Upper lobe of right lung (tissue), 1 donor: ENCODE measurements around the gene CCDC187. TPM values are rescaled to one million over a fixed set of nuclear protein-coding genes. Genes with fewer than 3 reads are reported as not detected.

Experiments used
- ATAC-seq: fragments of 200-7000 bp; cut with Tn5 transposase; one replicate; pipeline ENCODE4 v1.9.1; 2020; ENCODE audit warnings: mild to moderate bottlenecking, moderate library complexity
- DNase-seq: peaks from one replicate; pipeline ENCODE4 v3.0.0-alpha.2; 2020
- H3K27ac ChIP-seq: fragments of 200-600 bp; one replicate; pipeline ENCODE4 v1.8.0; 2022
- H3K27me3 ChIP-seq: fragments of 200-600 bp; one replicate; pipeline ENCODE4 v1.8.0; 2022; ENCODE audit warnings: mild to moderate bottlenecking
- H3K36me3 ChIP-seq: fragments of 200-600 bp; one replicate; pipeline ENCODE4 v1.8.0; 2022
- H3K4me1 ChIP-seq: fragments of 200-600 bp; one replicate; pipeline ENCODE4 v1.8.0; 2022
- H3K4me3 ChIP-seq: fragments of 200-600 bp; one replicate; pipeline ENCODE4 v1.8.0; 2022; ENCODE audit warnings: mild to moderate bottlenecking
- H3K9me3 ChIP-seq: fragments of 200-600 bp; one replicate; pipeline ENCODE4 v1.8.0; 2022
- CTCF ChIP-seq: fragments of 200-600 bp; IDR thresholded peaks from one replicate; pipeline ENCODE4 v1.8.0; 2022; ENCODE audit warnings: antibody characterized with exemption
- intact Hi-C: fragments of 100-400 bp; cut with DNase I; formaldehyde crosslinking; loops from one replicate; pipeline ENCODE4 v1.11.0; 2022
- total RNA-seq: library from RNA; stranded (reverse); fragmentation: NEBNext Ultra II Directional; extraction: Animal tissue kit (Norgen Biotek cat#: 25700); gene quantifications from one replicate; pipeline ENCODE4 v1.2.1, GENCODE V29; 2021
- donor health status: DM: no; HTN: yes; CAD: no; lungs with severe emphysema.

CCDC187 gene
- total RNA-seq, 1 donor from 2014 or later = 0.09 TPM

- H3K4me3 ChIP-seq = no peak overlapping the region
- no peak overlapping the region for H3K27ac ChIP-seq
- peaks cover 27% of the 10 kb centered on the region for H3K4me1 ChIP-seq
- H3K9me3 ChIP-seq = no peaks in the 10 kb centered on the region
- peaks cover 1% of the 10 kb centered on the region for H3K36me3 ChIP-seq
- no peaks in the 10 kb centered on the region for H3K27me3 ChIP-seq
- DNase-seq = no peak
- no peak for TF ChIP-seq CTCF
- no peak for ATAC-seq
- intact Hi-C loops = no loop called here
These were observed 62.4 kb downstream of the CCDC187 start for GRCh38 chr9:136241542-136241941.

GRCh38 chr9:136240941-136241340, 63.0 kb downstream of the CCDC187 start:
- Histone ChIP-seq H3K27ac (no peak overlapping the region), H3K9me3 (no peaks in the 10 kb centered on the region), H3K4me1 (peaks cover 27% of the 10 kb centered on the region), H3K27me3 (no peaks in the 10 kb centered on the region), H3K36me3 (peaks cover 6% of the 10 kb centered on the region), H3K4me3 (no peak overlapping the region)
- no peak for TF ChIP-seq CTCF
- no peak for ATAC-seq
- no peak for DNase-seq
- intact Hi-C loops = no loop called here

- intact Hi-C loops = no loop called here
- no peaks in the 10 kb centered on the region for H3K27me3 ChIP-seq
- ATAC-seq = peak; percentile 9
- DNase-seq = no peak
- H3K9me3 ChIP-seq = no peaks in the 10 kb centered on the region
- H3K4me3 ChIP-seq = no peak overlapping the region
- peaks cover 6% of the 10 kb centered on the region for H3K36me3 ChIP-seq
- H3K27ac ChIP-seq = no peak overlapping the region
- peaks cover 25% of the 10 kb centered on the region for H3K4me1 ChIP-seq
- no peak for TF ChIP-seq CTCF
These were observed 63.9 kb downstream of the CCDC187 start for GRCh38 chr9:136239983-136240330.

GRCh38 chr9:136239135-136239982, 64.5 kb downstream of the CCDC187 start:
- H3K9me3 ChIP-seq = no peaks in the 10 kb centered on the region
- no peaks in the 10 kb centered on the region for H3K27me3 ChIP-seq
- no peak overlapping the region for H3K4me3 ChIP-seq
- peaks cover 19% of the 10 kb centered on the region for H3K4me1 ChIP-seq
- peaks cover 6% of the 10 kb centered on the region for H3K36me3 ChIP-seq
- ATAC-seq (no peak), DNase-seq (no peak)
- intact Hi-C loops = no loop called here
- no peak overlapping the region for H3K27ac ChIP-seq
- no peak for TF ChIP-seq CTCF

- Histone ChIP-seq H3K4me3 (no peak overlapping the region), H3K27me3 (no peaks in the 10 kb centered on the region), H3K4me1 (peaks cover 9% of the 10 kb centered on the region), H3K36me3 (peaks cover 6% of the 10 kb centered on the region), H3K9me3 (no peaks in the 10 kb centered on the region), H3K27ac (no peak overlapping the region)
- DNase-seq (no peak), ATAC-seq (no peak)
- TF ChIP-seq CTCF = no peak
- intact Hi-C loops = no loop called here
These were observed 65.6 kb downstream of the CCDC187 start for GRCh38 chr9:136238342-136238732.
